ENCODE data around the gene MAPK8IP1. TPM values are rescaled to one million over a fixed set of nuclear protein-coding genes. Genes with fewer than 3 reads are reported as not detected.

MAPK8IP1 gene
- total RNA-seq, 1 donor from 2014 or later: 10.1 TPM

DNA sequence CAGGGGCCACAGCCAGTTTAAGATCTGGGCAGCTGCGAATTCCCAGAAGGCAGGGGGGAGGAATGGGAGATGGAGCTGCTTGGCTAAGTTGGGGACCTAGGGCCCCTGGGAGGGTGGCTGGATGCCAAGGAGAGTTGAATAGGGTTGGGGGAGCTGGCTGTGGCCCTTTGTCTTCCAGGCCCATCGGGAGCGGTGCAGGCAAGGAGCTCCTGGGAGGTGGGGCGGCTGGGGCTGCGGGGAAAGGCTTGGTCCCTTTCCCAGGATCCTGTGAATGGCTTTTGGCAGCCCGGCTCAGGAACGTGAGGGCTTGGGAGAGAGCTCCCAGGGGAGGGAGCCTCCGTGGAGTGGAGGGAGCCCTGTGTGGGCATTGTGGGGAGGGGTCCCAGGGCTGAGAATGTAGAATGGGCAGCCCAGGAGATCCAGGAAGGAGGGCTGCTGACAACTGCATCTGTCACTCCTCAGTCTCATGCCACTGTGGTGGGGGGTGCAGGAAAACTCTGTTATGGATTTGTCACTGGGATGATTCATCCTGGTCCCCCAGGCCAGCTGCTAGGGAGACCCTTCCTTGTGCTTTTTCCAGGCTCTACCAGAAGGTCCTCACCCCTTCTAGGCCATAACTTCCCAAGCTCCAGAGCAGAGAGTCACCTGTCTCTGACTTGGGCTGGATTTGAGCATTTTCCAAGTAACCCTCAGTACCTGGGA, 15.6 kb downstream of the MAPK8IP1 start:
- peaks cover 12% of the 10 kb centered on the region for H3K4me1 Mint-ChIP-seq (ENCODE audit: unreplicated experiment)
- no peaks in the 10 kb centered on the region for H3K9me3 Mint-ChIP-seq (ENCODE audit: unreplicated experiment)
- peaks cover 4% of the 10 kb centered on the region for H3K27me3 Mint-ChIP-seq (ENCODE audit: unreplicated experiment)
- peak overlapping the region; percentile 73 for H3K4me3 Mint-ChIP-seq (ENCODE audit: unreplicated experiment)
- H3K27ac Mint-ChIP-seq (ENCODE audit: unreplicated experiment): no peak overlapping the region
- TF ChIP-seq, protein P1, sequence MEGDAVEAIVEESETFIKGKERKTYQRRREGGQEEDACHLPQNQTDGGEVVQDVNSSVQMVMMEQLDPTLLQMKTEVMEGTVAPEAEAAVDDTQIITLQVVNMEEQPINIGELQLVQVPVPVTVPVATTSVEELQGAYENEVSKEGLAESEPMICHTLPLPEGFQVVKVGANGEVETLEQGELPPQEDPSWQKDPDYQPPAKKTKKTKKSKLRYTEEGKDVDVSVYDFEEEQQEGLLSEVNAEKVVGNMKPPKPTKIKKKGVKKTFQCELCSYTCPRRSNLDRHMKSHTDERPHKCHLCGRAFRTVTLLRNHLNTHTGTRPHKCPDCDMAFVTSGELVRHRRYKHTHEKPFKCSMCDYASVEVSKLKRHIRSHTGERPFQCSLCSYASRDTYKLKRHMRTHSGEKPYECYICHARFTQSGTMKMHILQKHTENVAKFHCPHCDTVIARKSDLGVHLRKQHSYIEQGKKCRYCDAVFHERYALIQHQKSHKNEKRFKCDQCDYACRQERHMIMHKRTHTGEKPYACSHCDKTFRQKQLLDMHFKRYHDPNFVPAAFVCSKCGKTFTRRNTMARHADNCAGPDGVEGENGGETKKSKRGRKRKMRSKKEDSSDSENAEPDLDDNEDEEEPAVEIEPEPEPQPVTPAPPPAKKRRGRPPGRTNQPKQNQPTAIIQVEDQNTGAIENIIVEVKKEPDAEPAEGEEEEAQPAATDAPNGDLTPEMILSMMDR (IDR thresholded peaks at IDR 0.05): no peak
- no peaks in the 10 kb centered on the region for H3K36me3 Mint-ChIP-seq (ENCODE audit: unreplicated experiment)
- no peak for DNase-seq (ENCODE audit: extremely low spot score, unreplicated experiment)

DNA sequence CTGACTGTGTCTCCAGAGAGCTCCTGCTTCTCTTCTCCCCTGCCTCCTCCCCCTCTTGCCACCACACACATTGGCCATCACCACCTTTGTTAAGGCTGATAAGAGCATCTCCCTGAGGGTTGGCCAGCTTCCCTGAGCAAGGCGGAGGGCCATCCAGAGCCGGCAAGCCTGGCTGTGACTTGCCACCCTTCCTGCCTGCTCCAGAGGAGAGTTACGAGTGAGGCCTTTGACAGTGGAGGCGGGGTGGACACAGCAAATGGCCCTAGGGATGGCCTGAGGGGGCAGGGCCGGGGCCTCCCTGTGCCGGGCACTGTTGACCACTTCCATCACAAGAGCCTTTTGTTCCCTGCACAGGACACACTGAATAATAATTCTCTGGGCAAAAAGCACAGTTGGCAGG, 16.2 kb downstream of the MAPK8IP1 start:
- DNase-seq (ENCODE audit: extremely low spot score, unreplicated experiment): no peak
- no peaks in the 10 kb centered on the region for H3K36me3 Mint-ChIP-seq (ENCODE audit: unreplicated experiment)
- no peaks in the 10 kb centered on the region for H3K9me3 Mint-ChIP-seq (ENCODE audit: unreplicated experiment)
- TF ChIP-seq, protein P1 (IDR thresholded peaks at IDR 0.05): no peak
- H3K27me3 Mint-ChIP-seq (ENCODE audit: unreplicated experiment): peaks cover 4% of the 10 kb centered on the region
- H3K4me1 Mint-ChIP-seq (ENCODE audit: unreplicated experiment): peaks cover 12% of the 10 kb centered on the region
- H3K4me3 Mint-ChIP-seq (ENCODE audit: unreplicated experiment): no peak overlapping the region
- H3K27ac Mint-ChIP-seq (ENCODE audit: unreplicated experiment): no peak overlapping the region

DNA sequence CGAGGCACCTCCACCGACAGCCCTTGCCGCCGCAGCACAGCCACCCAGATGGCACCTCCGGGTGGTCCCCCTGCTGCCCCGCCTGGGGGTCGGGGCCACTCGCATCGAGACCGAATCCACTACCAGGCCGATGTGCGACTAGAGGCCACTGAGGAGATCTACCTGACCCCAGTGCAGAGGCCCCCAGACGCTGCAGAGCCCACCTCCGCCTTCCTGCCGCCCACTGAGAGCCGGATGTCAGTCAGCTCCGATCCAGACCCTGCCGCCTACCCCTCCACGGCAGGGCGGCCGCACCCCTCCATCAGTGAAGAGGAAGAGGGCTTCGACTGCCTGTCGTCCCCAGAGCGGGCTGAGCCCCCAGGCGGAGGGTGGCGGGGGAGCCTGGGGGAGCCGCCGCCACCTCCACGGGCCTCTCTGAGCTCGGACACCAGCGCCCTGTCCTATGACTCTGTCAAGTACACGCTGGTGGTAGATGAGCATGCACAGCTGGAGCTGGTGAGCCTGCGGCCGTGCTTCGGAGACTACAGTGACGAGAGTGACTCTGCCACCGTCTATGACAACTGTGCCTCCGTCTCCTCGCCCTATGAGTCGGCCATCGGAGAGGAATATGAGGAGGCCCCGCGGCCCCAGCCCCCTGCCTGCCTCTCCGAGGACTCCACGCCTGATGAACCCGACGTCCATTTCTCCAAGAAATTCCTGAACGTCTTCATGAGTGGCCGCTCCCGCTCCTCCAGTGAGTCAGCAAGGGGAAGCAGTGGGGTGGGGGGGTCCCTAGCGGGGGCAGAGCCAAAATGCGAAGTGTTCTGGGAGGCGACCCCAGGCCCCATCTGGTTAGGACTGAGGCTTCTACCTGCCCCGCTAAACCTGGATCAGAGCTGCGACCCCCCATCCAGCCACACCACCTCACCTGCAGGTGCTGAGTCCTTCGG, 17.3 kb downstream of the MAPK8IP1 start:
- Mint-ChIP-seq H3K4me3 (ENCODE audit: unreplicated experiment) (no peak overlapping the region), H3K9me3 (ENCODE audit: unreplicated experiment) (no peaks in the 10 kb centered on the region), H3K4me1 (ENCODE audit: unreplicated experiment) (peaks cover 12% of the 10 kb centered on the region), H3K27me3 (ENCODE audit: unreplicated experiment) (peaks cover 4% of the 10 kb centered on the region), H3K27ac (ENCODE audit: unreplicated experiment) (no peak overlapping the region), H3K36me3 (ENCODE audit: unreplicated experiment) (no peaks in the 10 kb centered on the region)
- no peak for DNase-seq (ENCODE audit: extremely low spot score, unreplicated experiment)
- TF ChIP-seq, protein P1 (IDR thresholded peaks at IDR 0.05): no peak

DNA sequence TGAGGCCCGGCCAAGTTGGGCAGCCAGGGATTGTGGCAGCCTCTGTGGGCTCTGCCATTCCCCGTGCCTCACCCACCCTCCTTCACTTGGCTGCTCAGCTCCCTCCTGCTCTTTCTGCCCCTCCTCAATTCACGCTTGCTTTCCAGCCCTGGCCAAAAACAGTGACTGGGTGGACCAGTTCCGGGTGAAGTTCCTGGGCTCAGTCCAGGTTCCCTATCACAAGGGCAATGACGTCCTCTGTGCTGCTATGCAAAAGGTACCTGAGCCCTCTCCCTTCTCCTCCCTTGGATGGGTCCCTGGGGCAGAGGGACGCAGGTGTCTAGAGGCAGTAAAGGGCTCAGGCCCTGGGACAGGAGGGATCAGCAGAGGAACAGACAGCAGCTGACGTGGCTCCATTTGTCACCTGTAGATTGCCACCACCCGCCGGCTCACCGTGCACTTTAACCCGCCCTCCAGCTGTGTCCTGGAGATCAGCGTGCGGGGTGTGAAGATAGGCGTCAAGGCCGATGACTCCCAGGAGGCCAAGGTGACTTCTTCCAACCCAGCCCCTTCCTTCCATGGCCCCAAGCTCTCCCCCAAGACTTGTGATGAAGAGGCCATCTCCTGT, 19.0 kb downstream of the MAPK8IP1 start:
- no peaks in the 10 kb centered on the region for H3K9me3 Mint-ChIP-seq (ENCODE audit: unreplicated experiment)
- H3K27ac Mint-ChIP-seq (ENCODE audit: unreplicated experiment): no peak overlapping the region
- TF ChIP-seq, protein P1 (IDR thresholded peaks at IDR 0.05): no peak

More for the DNA sequence above, 19.0 kb downstream of the MAPK8IP1 start:
- Mint-ChIP-seq H3K4me3 (ENCODE audit: unreplicated experiment) (no peak overlapping the region), H3K36me3 (ENCODE audit: unreplicated experiment) (no peaks in the 10 kb centered on the region), H3K27me3 (ENCODE audit: unreplicated experiment) (peaks cover 4% of the 10 kb centered on the region), H3K4me1 (ENCODE audit: unreplicated experiment) (peaks cover 8% of the 10 kb centered on the region)
- no peak for DNase-seq (ENCODE audit: extremely low spot score, unreplicated experiment)
